HepG2 (cell line): Measurements from ENCODE around the gene TUT1. TPM values are rescaled to one million over a fixed set of nuclear protein-coding genes. Genes with fewer than 3 reads are reported as not detected.

Source experiments
- ADNP ChIP-seq: sonication (generic); formaldehyde crosslinking; IDR thresholded peaks from 2 replicates; pipeline ENCODE4 v1.4.0; 2020; ENCODE audit warnings: missing genetic modification reagents
- CBFB ChIP-seq: sonication (generic); formaldehyde crosslinking; IDR thresholded peaks from 2 replicates; pipeline ENCODE4 v1.4.0; 2020; ENCODE audit warnings: missing genetic modification reagents
- CENPT ChIP-seq: sonication (generic); formaldehyde crosslinking; IDR thresholded peaks from 2 replicates; pipeline ENCODE4 v1.8.0; 2022; ENCODE audit warnings: low read depth, mild to moderate bottlenecking, moderate library complexity, missing genetic modification reagents
- DNMT1 ChIP-seq: sonication (generic); formaldehyde crosslinking; IDR thresholded peaks from 2 replicates; pipeline ENCODE4 v1.5.1; 2020; ENCODE audit warnings: mild to moderate bottlenecking, missing genetic modification reagents
- DR1 ChIP-seq: sonication (generic); formaldehyde crosslinking; IDR thresholded peaks from 2 replicates; pipeline ENCODE4 v1.8.0; 2021; ENCODE audit warnings: mild to moderate bottlenecking, missing genetic modification reagents, inconsistent platforms
- DZIP1 ChIP-seq: sonication (generic); formaldehyde crosslinking; IDR thresholded peaks from 2 replicates; pipeline ENCODE4 v1.5.0; 2020; ENCODE audit warnings: mild to moderate bottlenecking, missing genetic modification reagents
- GRHL1 ChIP-seq: sonication (generic); formaldehyde crosslinking; conservative IDR thresholded peaks from 2 replicates; pipeline ENCODE4 v1.8.0; 2022; ENCODE audit warnings: missing genetic modification reagents
- KDM1A ChIP-seq: IDR thresholded peaks from 2 replicates; pipeline ENCODE4 v1.6.1; 2016; ENCODE audit warnings: missing compliant biosample characterization
- MAFF ChIP-seq: IDR thresholded peaks from 2 replicates; pipeline ENCODE4 v1.6.1; 2011; ENCODE audit warnings: low read depth, low read length, improper control_type of control experiment
- MYNN ChIP-seq: sonication (generic); formaldehyde crosslinking; IDR thresholded peaks from 2 replicates; pipeline ENCODE4 v1.4.0; 2020; ENCODE audit warnings: mild to moderate bottlenecking, low read depth, missing genetic modification reagents
- NFIC ChIP-seq: IDR thresholded peaks from 2 replicates; pipeline ENCODE4 v1.6.1; 2012; ENCODE audit warnings: mild to moderate bottlenecking, low read length, inconsistent platforms
- NR3C1 ChIP-seq: sonication (generic); formaldehyde crosslinking; IDR thresholded peaks from 2 replicates; pipeline ENCODE4 v1.4.0; 2020; ENCODE audit warnings: missing genetic modification reagents
- PHF21A ChIP-seq: sonication (generic); formaldehyde crosslinking; IDR thresholded peaks from 2 replicates; pipeline ENCODE4 v1.5.0; 2020; ENCODE audit warnings: mild to moderate bottlenecking, missing genetic modification reagents
- STAT5B ChIP-seq: sonication (generic); formaldehyde crosslinking; IDR thresholded peaks from 2 replicates; pipeline ENCODE4 v1.4.0; 2020; ENCODE audit warnings: missing genetic modification reagents
- TBP ChIP-seq: sonication (generic); formaldehyde crosslinking; IDR thresholded peaks from 2 replicates; pipeline ENCODE4 v1.5.0; 2020; ENCODE audit warnings: missing genetic modification reagents
- TBX3 ChIP-seq: fragments of 450-650 bp; IDR thresholded peaks from 2 replicates; pipeline ENCODE4 v1.6.1; 2017; ENCODE audit warnings: antibody characterized with exemption, mild to moderate bottlenecking, inconsistent platforms, borderline replicate concordance
- ZMAT5 ChIP-seq: sonication (generic); formaldehyde crosslinking; IDR thresholded peaks from 2 replicates; pipeline ENCODE4 v1.5.0; 2020; ENCODE audit warnings: mild to moderate bottlenecking, low read depth, missing genetic modification reagents, borderline replicate concordance
- ZMYM3 ChIP-seq: sonication (generic); formaldehyde crosslinking; IDR thresholded peaks from 2 replicates; pipeline ENCODE4 v1.5.1; 2020; ENCODE audit warnings: mild to moderate bottlenecking, missing genetic modification reagents
- ZNF12 ChIP-seq: sonication (generic); formaldehyde crosslinking; IDR thresholded peaks from 2 replicates; pipeline ENCODE4 v1.5.0; 2020; ENCODE audit warnings: missing genetic modification reagents
- ZNF772 ChIP-seq: sonication (generic); formaldehyde crosslinking; IDR thresholded peaks from 2 replicates; pipeline ENCODE4 v1.5.0; 2020; ENCODE audit warnings: mild to moderate bottlenecking, missing genetic modification reagents
- ZNF878 ChIP-seq: sonication (generic); formaldehyde crosslinking; IDR thresholded peaks from 2 replicates; pipeline ENCODE4 v1.8.1; 2023; ENCODE audit warnings: mild to moderate bottlenecking, missing genetic modification reagents, moderate library complexity
- polyA plus RNA-seq, 8 experiments: library from polyadenylated mRNA; depleted of rRNA in 3 of 8; stranded (reverse) in 7 of 8; unstranded in 1 of 8; fragments of >200 nt; fragmentation: Illumina TruSeq in 4 of 8; extraction: Trizol in 4 of 8; gene quantifications; 2 replicates each; pipeline versions ENCODE4 v1.2.1 to v1.2.3, GENCODE V29; 2011 to 2016; ENCODE audit warnings: low read depth in 4 of 8, missing spikeins in 1 of 8, mixed read lengths in 1 of 8; ENCODE audit not compliant: insufficient read depth in 1 of 8
- total RNA-seq, 5 experiments: library from RNA; depleted of rRNA; stranded (reverse); fragments of >200 nt; fragmentation: Illumina TruSeq; extraction: Trizol; gene quantifications; 2 replicates each; pipeline ENCODE4 v1.2.3, GENCODE V29; 2016; ENCODE audit warnings: low read depth in 1 of 5
- TF ChIP-seq, protein P1 (sequence below): sonication (generic); formaldehyde crosslinking; IDR thresholded peaks from 2 replicates; pipeline ENCODE4 v1.5.0; 2020; ENCODE audit warnings: missing genetic modification reagents
- TF ChIP-seq, protein P2 (sequence below): IDR thresholded peaks from 2 replicates; pipeline ENCODE4 v1.6.1; 2016; ENCODE audit warnings: low read depth, borderline replicate concordance

Gene TUT1
- total and polyA plus RNA-seq, 2 of the 13 experiments (the other 11 are each of a cell fraction or from before 2014, with no cell fraction given), result 9.7 to 14.3 TPM

DNA sequence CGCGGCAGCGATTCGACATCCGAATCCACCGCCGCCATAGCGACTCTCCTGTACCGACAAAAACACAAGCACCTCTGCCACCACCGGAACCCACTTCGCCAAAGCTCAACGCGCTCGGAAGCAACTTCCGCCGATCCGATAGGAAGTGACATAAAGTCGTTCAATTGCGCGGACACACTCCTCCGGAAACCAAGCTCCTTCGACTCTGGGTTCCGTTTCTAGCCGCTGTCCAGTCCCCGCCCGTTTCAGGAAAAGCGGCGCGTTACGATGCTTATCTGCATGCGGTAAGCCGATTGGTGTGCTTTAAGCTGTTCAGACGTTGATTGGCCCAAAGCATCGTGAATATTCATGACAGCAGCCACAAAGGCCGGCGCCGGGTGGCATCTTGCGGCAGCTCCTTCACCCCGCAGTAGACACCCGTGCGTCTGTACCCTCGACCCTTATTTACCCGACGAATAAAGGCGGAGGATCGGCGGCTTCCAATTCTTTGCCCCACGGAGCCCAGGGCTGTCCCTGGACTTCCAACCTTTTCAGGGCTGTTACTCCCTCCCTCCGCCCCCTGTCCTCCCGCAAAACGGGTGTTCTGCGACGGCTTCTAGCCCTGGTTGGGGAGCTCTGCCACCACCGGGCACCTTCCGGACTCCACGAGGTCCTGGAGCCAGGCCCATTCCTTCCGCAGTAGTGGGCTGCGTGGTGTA lies at the start of gene TUT1 (continued):
- TF ChIP-seq ZNF878 (CRISPR knock-in tag) (no peak; the same call in 1 of the 2 replicates), CBFB (CRISPR knock-in tag) (peak; percentile 83), ZMAT5 (CRISPR knock-in tag) (no peak), GRHL1 (no peak), TBX3 (peak; percentile 55; the same call in 1 of the 2 replicates), CENPT (CRISPR knock-in tag) (no peak), DR1 (peak; percentile 98), NFIC (0 out of 2 replicates have a peak, but pooled peaks have one; percentile 48), KDM1A (CRISPR knock-in tag) (no peak), TBP (CRISPR knock-in tag) (no peak), ZMYM3 (CRISPR knock-in tag) (peak; percentile 56; the same call in 1 of the 2 replicates), DNMT1 (CRISPR knock-in tag) (0 out of 2 replicates have a peak, but pooled peaks have one; percentile 57), NR3C1 (CRISPR knock-in tag) (no peak), PHF21A (CRISPR knock-in tag) (peak; percentile 74; the same call in 1 of the 2 replicates), DZIP1 (CRISPR knock-in tag) (0 out of 2 replicates have a peak, but pooled peaks have one; percentile 8), ZNF12 (CRISPR knock-in tag) (0 out of 2 replicates have a peak, but pooled peaks have one; percentile 7), MAFF (no peak), MYNN (CRISPR knock-in tag) (peak; percentile 53; the same call in 1 of the 2 replicates), ADNP (CRISPR knock-in tag) (no peak), ZNF772 (peak; percentile 90; the same call in 1 of the 2 replicates), STAT5B (no peak)
- TF ChIP-seq, protein P1, sequence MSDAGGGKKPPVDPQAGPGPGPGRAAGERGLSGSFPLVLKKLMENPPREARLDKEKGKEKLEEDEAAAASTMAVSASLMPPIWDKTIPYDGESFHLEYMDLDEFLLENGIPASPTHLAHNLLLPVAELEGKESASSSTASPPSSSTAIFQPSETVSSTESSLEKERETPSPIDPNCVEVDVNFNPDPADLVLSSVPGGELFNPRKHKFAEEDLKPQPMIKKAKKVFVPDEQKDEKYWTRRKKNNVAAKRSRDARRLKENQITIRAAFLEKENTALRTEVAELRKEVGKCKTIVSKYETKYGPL (CRISPR knock-in tag), result 0 out of 2 replicates have a peak, but pooled peaks have one; percentile 60
- TF ChIP-seq, protein P2, sequence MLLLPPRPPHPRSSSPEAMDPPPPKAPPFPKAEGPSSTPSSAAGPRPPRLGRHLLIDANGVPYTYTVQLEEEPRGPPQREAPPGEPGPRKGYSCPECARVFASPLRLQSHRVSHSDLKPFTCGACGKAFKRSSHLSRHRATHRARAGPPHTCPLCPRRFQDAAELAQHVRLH (CRISPR knock-in tag), result no peak; the same call in 1 of the 2 replicates
